H1 (cell line): ENCODE results near the gene SLC25A11. TPM values are rescaled to one million over a fixed set of nuclear protein-coding genes. Genes with fewer than 3 reads are reported as not detected.

Experiments used
- CTCF ChIA-PET: fragments of 300-600 bp; sonication (Branson Sonifier 250); formaldehyde crosslinking; loops from one replicate; lab custom pipeline; 2021; ENCODE audit not compliant: partially characterized antibody; lab: Charles Lee
- POLR2A ChIA-PET: fragments of 300-600 bp; sonication (Branson Sonifier 250); formaldehyde crosslinking; loops from one replicate; lab custom pipeline; 2021; ENCODE audit warnings: inconsistent platforms; ENCODE audit not compliant: partially characterized antibody; lab: Charles Lee
- DNase-seq, 2 experiments: peaks; one replicate each; pipeline versions ENCODE4 v3.0.0 to v3.0.0-alpha.2; 2010 to 2022; ENCODE audit warnings: low spot score in 2 of 2, low read depth in 1 of 2, mixed read lengths in 1 of 2
- FAIRE-seq: peaks from 2 replicates; lab custom pipeline; 2011; peaks lifted over from hg19 to GRCh38; lab: Jason Lieb, UNC
- H2AFZ ChIP-seq: 2 replicates; pipeline ENCODE4 v1.8.1; 2012; ENCODE audit warnings: low read length, inconsistent platforms
- H2AK5ac ChIP-seq: 2 replicates; pipeline ENCODE4 v1.6.1; 2013; ENCODE audit warnings: low read depth, low read length
- H2BK120ac ChIP-seq: replicated peaks from 2 replicates; pipeline ENCODE3; 2013; ENCODE audit warnings: low read depth, low read length, inconsistent platforms
- H2BK12ac ChIP-seq: 2 replicates; pipeline ENCODE4 v1.6.1; 2013; ENCODE audit warnings: low read depth, low read length
- H2BK15ac ChIP-seq: 2 replicates; pipeline ENCODE4 v1.6.1; 2013; ENCODE audit warnings: low read length
- H2BK20ac ChIP-seq: 2 replicates; pipeline ENCODE4 v1.6.1; 2013; ENCODE audit warnings: low read length
- H2BK5ac ChIP-seq: 2 replicates; pipeline ENCODE4 v1.6.1; 2013; ENCODE audit warnings: low read depth, low read length
- H3K14ac ChIP-seq: 2 replicates; pipeline ENCODE4 v1.6.1; 2013; ENCODE audit warnings: inconsistent platforms; ENCODE audit not compliant: insufficient read length
- H3K18ac ChIP-seq: 2 replicates; pipeline ENCODE4 v1.6.1; 2013; ENCODE audit warnings: low read length; ENCODE audit errors: extremely low read depth
- H3K23ac ChIP-seq: 2 replicates; pipeline ENCODE4 v1.6.1; 2013; ENCODE audit warnings: inconsistent platforms; ENCODE audit not compliant: insufficient read length
- H3K23me2 ChIP-seq: 2 replicates; pipeline ENCODE4 v1.6.1; 2013; ENCODE audit warnings: low read depth, low read length
- H3K27ac ChIP-seq: 2 replicates; pipeline ENCODE4 v1.6.1; 2011; ENCODE audit warnings: low read depth, low read length, inconsistent platforms
- H3K27me3 ChIP-seq, 4 experiments: replicated peaks in 1 of 4; 1 replicate in 1 of 4; 2 replicates in 3 of 4; pipeline versions ENCODE4 v1.6.1 to v1.8.1; 2011 to 2013; ENCODE audit warnings: low read length in 3 of 4, mild to moderate bottlenecking in 3 of 4, inconsistent platforms in 2 of 4, mixed read lengths in 2 of 4, moderate library complexity in 1 of 4; ENCODE audit not compliant: control insufficient read depth in 3 of 4, insufficient read depth in 3 of 4; ENCODE audit errors: extremely low read depth in 1 of 4
- H3K36me3 ChIP-seq, 4 experiments: 2 replicates each; pipeline versions ENCODE4 v1.6.1 to v1.8.1; 2011 to 2013; ENCODE audit warnings: mild to moderate bottlenecking in 4 of 4, low read length in 3 of 4, moderate library complexity in 2 of 4, control low read depth in 1 of 4, inconsistent platforms in 1 of 4; ENCODE audit not compliant: insufficient read depth in 4 of 4, control insufficient read depth in 2 of 4
- H3K4ac ChIP-seq: replicated peaks from 2 replicates; pipeline ENCODE3; 2013; ENCODE audit warnings: low read length, low read depth, mixed read lengths, inconsistent platforms; ENCODE audit not compliant: insufficient read length
- H3K4me1 ChIP-seq, 4 experiments: replicated peaks in 1 of 4; 1 replicate in 1 of 4; 2 replicates in 3 of 4; pipeline versions ENCODE4 v1.6.1 to v1.8.1; 2011 to 2013; ENCODE audit warnings: low read length in 3 of 4, inconsistent platforms in 2 of 4, mixed read lengths in 1 of 4; ENCODE audit not compliant: insufficient read depth in 4 of 4, control insufficient read depth in 3 of 4
- H3K4me2 ChIP-seq, 2 experiments: 2 replicates each; pipeline versions ENCODE4 v1.6.1 to v1.8.1; 2011 to 2013; ENCODE audit warnings: low read depth in 2 of 2, low read length in 2 of 2, control low read depth in 1 of 2, inconsistent platforms in 1 of 2, mild to moderate bottlenecking in 1 of 2; ENCODE audit not compliant: insufficient read depth in 1 of 2
- H3K4me3 ChIP-seq, 4 experiments: fragments of 200-600, 300-600 bp in 1 of 4; sonication (generic), shearing (Covaris generic), sonication (Bioruptor Twin) in 1 of 4; 2 replicates each; pipeline versions ENCODE4 v1.5.1 to v1.8.1; 2011 to 2016; ENCODE audit warnings: low read length in 4 of 4, low read depth in 3 of 4, control low read depth in 2 of 4, inconsistent platforms in 2 of 4, mild to moderate bottlenecking in 2 of 4, mixed read lengths in 1 of 4, moderate library complexity in 1 of 4; ENCODE audit not compliant: insufficient read depth in 2 of 4; ENCODE audit errors: extremely low read depth in 1 of 4
- H3K56ac ChIP-seq: replicated peaks from 2 replicates; pipeline ENCODE3; 2013; ENCODE audit warnings: low read depth, mild to moderate bottlenecking, mixed read lengths, low read length, inconsistent platforms; ENCODE audit not compliant: insufficient read length
- H3K79me1 ChIP-seq: 2 replicates; pipeline ENCODE4 v1.6.1; 2013; ENCODE audit warnings: low read depth, low read length, control low read depth
- H3K79me2 ChIP-seq, 2 experiments: 2 replicates each; pipeline versions ENCODE4 v1.6.1 to v1.8.1; 2012 to 2013; ENCODE audit warnings: low read length in 2 of 2, mild to moderate bottlenecking in 2 of 2, inconsistent platforms in 1 of 2; ENCODE audit not compliant: insufficient read depth in 2 of 2, control insufficient read depth in 1 of 2
- H3K9ac ChIP-seq, 4 experiments: replicated peaks in 1 of 4; 1 replicate in 1 of 4; 2 replicates in 3 of 4; pipeline versions ENCODE4 v1.6.1 to v1.8.1; 2011 to 2013; ENCODE audit warnings: low read depth in 3 of 4, low read length in 3 of 4, control low read depth in 2 of 4, mild to moderate bottlenecking in 2 of 4, moderate library complexity in 2 of 4, inconsistent platforms in 1 of 4; ENCODE audit errors: extremely low read depth in 1 of 4
- H3K9me3 ChIP-seq, 2 experiments: 2 replicates each; pipeline versions ENCODE4 v1.6.1 to v1.8.1; 2012 to 2013; ENCODE audit warnings: mild to moderate bottlenecking in 2 of 2, moderate library complexity in 2 of 2, control low read depth in 1 of 2, inconsistent platforms in 1 of 2, low read depth in 1 of 2, low read length in 1 of 2, mixed read lengths in 1 of 2; ENCODE audit not compliant: insufficient read depth in 2 of 2
- H4K20me1 ChIP-seq, 2 experiments: replicated peaks in 1 of 2; 2 replicates each; pipeline versions ENCODE3 to v1.8.1; 2011 to 2013; ENCODE audit warnings: inconsistent platforms in 2 of 2, low read length in 2 of 2, mild to moderate bottlenecking in 1 of 2; ENCODE audit not compliant: insufficient read depth in 2 of 2, control insufficient read depth in 1 of 2
- H4K5ac ChIP-seq: 2 replicates; pipeline ENCODE4 v1.6.1; 2013; ENCODE audit warnings: low read length, low read depth, mixed read lengths, inconsistent platforms; ENCODE audit not compliant: insufficient read length
- H4K8ac ChIP-seq: 2 replicates; pipeline ENCODE4 v1.8.0; 2013; ENCODE audit warnings: mild to moderate bottlenecking, moderate library complexity, low read length, inconsistent platforms; ENCODE audit not compliant: insufficient read depth; ENCODE audit errors: extremely low read depth
- H4K91ac ChIP-seq: replicated peaks from 2 replicates; pipeline ENCODE3; 2013; ENCODE audit warnings: low read length, mixed read lengths, inconsistent platforms; ENCODE audit not compliant: insufficient read length
- POLR2A ChIP-seq, 2 experiments: IDR thresholded peaks; 1 replicate in 1 of 2; 2 replicates in 1 of 2; pipeline ENCODE4 v1.6.1; 2011; ENCODE audit warnings: low read depth in 2 of 2, low read length in 2 of 2, mild to moderate bottlenecking in 2 of 2; ENCODE audit errors: control extremely low read depth in 1 of 2
- TBP ChIP-seq: IDR thresholded peaks from 2 replicates; pipeline ENCODE4 v1.6.1; 2011; ENCODE audit warnings: low read depth, low read length, improper control_type of control experiment
- USF2 ChIP-seq: IDR thresholded peaks from 2 replicates; pipeline ENCODE4 v1.6.1; 2011; ENCODE audit warnings: low read length, improper control_type of control experiment
- WGBS, 2 experiments: shearing (Covaris generic) in 1 of 2; methylation state at CpG; one replicate each; pipeline versions ENCODE4 v1.1.6 to v1.1.7; 2013 to 2015; ENCODE audit warnings: low lambda C conversion rate in 2 of 2, mixed read lengths in 2 of 2, inconsistent platforms in 1 of 2, low coverage in 1 of 2, missing lambda C conversion rate in 1 of 2; ENCODE audit not compliant: insufficient replicate concordance in 2 of 2, insufficient coverage in 1 of 2, insufficient read length in 1 of 2; ENCODE audit errors: extremely low coverage in 1 of 2, missing lambda C conversion rate in 1 of 2; 5-methylcytosine and 5-hydroxymethylcytosine counted together
- polyA plus RNA-seq, 7 experiments: library from polyadenylated mRNA; depleted of rRNA in 3 of 7; stranded (reverse) in 5 of 7; unstranded in 2 of 7; fragments of >200 nt in 5 of 7; fragments of 200-250 nt in 2 of 7; gene quantifications; 1 replicate in 5 of 7; 2 replicates in 1 of 7; 4 replicates in 1 of 7; pipeline versions ENCODE4 v1.2.1 to v1.2.3, GENCODE V29; 2011 to 2013; ENCODE audit warnings: missing spikeins in 2 of 7, mixed read lengths in 2 of 7
- total RNA-seq: library from RNA; stranded (reverse); fragmentation: NEBNext Ultra II Directional; extraction: Animal tissue kit (Norgen Biotek cat#: 25700); gene quantifications from 2 replicates; pipeline ENCODE4 v1.2.1, GENCODE V29; 2021

SLC25A11 gene
- total and polyA plus RNA-seq, 2 of the 8 experiments (the other 6 are each of a cell fraction or from before 2014, with no cell fraction given), result 55.9 to 97.0 TPM

- Histone ChIP-seq H3K27ac (no peak overlapping the region; the same call in 1 of the 2 replicates), H4K8ac (peak overlapping the region; percentile 26; the same call in 1 of the 2 replicates), H3K14ac (no peak overlapping the region), H2BK5ac (peak overlapping the region; percentile 96), H4K5ac (peak overlapping the region; percentile 95), H3K4me1 (peaks cover 2 to 16% (median 9%) of the 10 kb centered on the region in 4 experiments), H3K4me2 (peak overlapping the region; percentile 92 to 99), H3K9ac (peak overlapping the region in 3 of 4 experiments; percentile 31 to 93 (median 77); a peak in 6 of 7 replicates), H2AFZ (no peak overlapping the region), H3K9me3 (no peaks in the 10 kb centered on the region), H3K27me3 (peaks cover 0 to 15% (median 6%) of the 10 kb centered on the region in 4 experiments; a peak in 3 of 7 replicates), H4K20me1 (peaks cover 2 to 11% of the 10 kb centered on the region in 2 experiments), H3K79me1 (peaks cover 3% of the 10 kb centered on the region; the same call in 1 of the 2 replicates), H2BK20ac (no peak overlapping the region), H4K91ac (peak overlapping the region; percentile 77), H2BK12ac (peak overlapping the region; percentile 17; the same call in 1 of the 2 replicates), H3K23me2 (peaks cover 19% of the 10 kb centered on the region; the same call in 1 of the 2 replicates), H3K36me3 (peaks cover 0 to 11% (median 0%) of the 10 kb centered on the region in 4 experiments; a peak in 1 of 8 replicates), H3K4me3 (peak overlapping the region; percentile 71 to 90 (median 85)), H2BK120ac (no peak overlapping the region), H2BK15ac (peak overlapping the region; percentile 72; the same call in 1 of the 2 replicates), H3K56ac (peak overlapping the region; percentile 75), H3K79me2 (peaks cover 0 to 16% of the 10 kb centered on the region in 2 experiments; a peak in 2 of 4 replicates), H2AK5ac (0 out of 2 replicates have a peak overlapping the region, but pooled peaks have one; percentile 86), H3K4ac (peak overlapping the region; percentile 55), H3K23ac (no peak overlapping the region), H3K18ac (peak overlapping the region; percentile 93)
- TF ChIP-seq TBP (peak; percentile 17; the same call in 1 of the 2 replicates), USF2 (no peak), POLR2A (IDR thresholded peaks at IDR 0.05; ENCODE audit: control extremely low read depth in 1 of 2, low read depth in 2 of 2, low read length in 2 of 2) (peak in 1 of 2 experiments; percentile 47; a peak in 1 of 3 replicates)
- POLR2A ChIA-PET, result interaction anchor here (0.6 to 32.4 kb wide), 12 partner anchors 9 to 243 kb away, joined by 3 to 987 read pairs (median 5); partner anchors contain the start of genes C17orf107, CAMTA2, ENO3 and INCA1
- 45% methylated on average over 15 of the region's 15 CpGs; no CpG with 5 or more reads in 1 of the 2 experiments for WGBS, 2 experiments
- CTCF ChIA-PET, result interaction anchor here (1.0 to 6.2 kb wide), 4 partner anchors 9 to 60 kb away, joined by 3 to 31 read pairs (median 6); partner anchors contain the start of gene ENO3
- FAIRE-seq (no peak), DNase-seq (no peak)
These were observed 29.3 kb upstream of the SLC25A11 start for GRCh38 chr17:4969047-4969550.
